Left lung (tissue), 10 donors: ENCODE data around the gene OBSCN. TPM values are rescaled to one million over a fixed set of nuclear protein-coding genes. Genes with fewer than 3 reads are reported as not detected.

ENCODE experiments used
- ATAC-seq: fragments of 200-7000 bp; cut with Tn5 transposase; one replicate; pipeline ENCODE4 v1.9.1; 2020; ENCODE audit warnings: moderate library complexity
- DNase-seq, 4 donors: peaks; one replicate each; pipeline ENCODE4 v3.0.0-alpha.2; 2013 to 2020
- H3K27ac ChIP-seq, 2 donors: fragments of 200-600 bp; sonication (generic) in 1 of 2; one replicate each; pipeline versions ENCODE4 v1.5.0 to v1.8.0; 2020 to 2021
- H3K27me3 ChIP-seq, 2 donors: fragments of 200-600 bp; sonication (generic) in 1 of 2; one replicate each; pipeline versions ENCODE4 v1.5.0 to v1.8.0; 2020 to 2021
- H3K36me3 ChIP-seq, 2 donors: fragments of 200-600 bp; sonication (generic) in 1 of 2; one replicate each; pipeline versions ENCODE4 v1.5.0 to v1.8.0; 2020 to 2021
- H3K4me1 ChIP-seq, 2 donors: fragments of 200-600 bp; one replicate each; pipeline ENCODE4 v1.8.0; 2021
- H3K4me3 ChIP-seq, 2 donors: fragments of 200-600 bp; sonication (generic) in 1 of 2; one replicate each; pipeline versions ENCODE4 v1.5.0 to v1.8.0; 2020 to 2021; ENCODE audit warnings: mild to moderate bottlenecking in 1 of 2
- H3K9me3 ChIP-seq, 2 donors: fragments of 200-600 bp; sonication (generic) in 1 of 2; one replicate each; pipeline versions ENCODE4 v1.5.0 to v1.8.0; 2020 to 2021
- CTCF ChIP-seq, 2 donors: fragments of 200-600 bp; sonication (generic) in 1 of 2; IDR thresholded peaks; one replicate each; pipeline versions ENCODE4 v1.5.0 to v1.8.0; 2021; ENCODE audit warnings: antibody characterized with exemption in 2 of 2
- intact Hi-C, 2 donors: fragments of 100-400 bp; cut with DNase I; formaldehyde crosslinking; loops; one replicate each; pipeline versions ENCODE4 v1.11.2 to v1.14.2; 2022
- polyA plus RNA-seq, 6 donors: library from polyadenylated mRNA; unstranded; fragments of 120-200 nt; gene quantifications; one replicate each; pipeline ENCODE4 v1.2.1, GENCODE V29; 2013; ENCODE audit not compliant: insufficient read length in 6 of 6
- total RNA-seq, 2 donors: library from RNA; stranded (reverse); fragmentation: NEBNext Ultra II Directional; extraction: Animal tissue kit (Norgen Biotek cat#: 25700); gene quantifications; one replicate each; pipeline ENCODE4 v1.2.1, GENCODE V29; 2021
- donor health status: DM: no; HTN: yes; CAD: no.
- donor health status: DM: no; HTN: no; CAD: no.

OBSCN gene
- total and polyA plus RNA-seq, 8 donors, result 20.3 to 69.5 (median 47.5) TPM

GRCh38 chr1:228396770-228397662 lies 189.2 kb downstream of the OBSCN start:
- H3K9me3 ChIP-seq, result no peaks in the 10 kb centered on the region
- H3K27ac ChIP-seq, result no peak overlapping the region
- H3K36me3 ChIP-seq, result peaks cover 0 to 100% of the 10 kb centered on the region in 2 donors
- DNase-seq (peak in 2 of 4 donors; percentile 25 to 53), ATAC-seq (no peak)
- peaks cover 0 to 2% of the 10 kb centered on the region in 2 donors for H3K4me1 ChIP-seq
- H3K4me3 ChIP-seq, result no peak overlapping the region
- intact Hi-C loops, result no loop called here
- H3K27me3 ChIP-seq, result no peaks in the 10 kb centered on the region
- TF ChIP-seq CTCF (IDR thresholded peaks at IDR 0.05), result no peak

- Histone ChIP-seq H3K27me3 (no peaks in the 10 kb centered on the region), H3K36me3 (peaks cover 0 to 98% of the 10 kb centered on the region in 2 donors), H3K4me3 (no peak overlapping the region), H3K27ac (no peak overlapping the region), H3K9me3 (no peaks in the 10 kb centered on the region), H3K4me1 (peaks cover 0 to 7% of the 10 kb centered on the region in 2 donors)
- DNase-seq (peak in 2 of 4 donors; percentile 17 to 25), ATAC-seq (no peak)
- intact Hi-C loops, result no loop called here
- no peak for TF ChIP-seq CTCF (IDR thresholded peaks at IDR 0.05)
Measured at GRCh38 chr1:228397966-228398365, 190.1 kb downstream of the OBSCN start.

DNA sequence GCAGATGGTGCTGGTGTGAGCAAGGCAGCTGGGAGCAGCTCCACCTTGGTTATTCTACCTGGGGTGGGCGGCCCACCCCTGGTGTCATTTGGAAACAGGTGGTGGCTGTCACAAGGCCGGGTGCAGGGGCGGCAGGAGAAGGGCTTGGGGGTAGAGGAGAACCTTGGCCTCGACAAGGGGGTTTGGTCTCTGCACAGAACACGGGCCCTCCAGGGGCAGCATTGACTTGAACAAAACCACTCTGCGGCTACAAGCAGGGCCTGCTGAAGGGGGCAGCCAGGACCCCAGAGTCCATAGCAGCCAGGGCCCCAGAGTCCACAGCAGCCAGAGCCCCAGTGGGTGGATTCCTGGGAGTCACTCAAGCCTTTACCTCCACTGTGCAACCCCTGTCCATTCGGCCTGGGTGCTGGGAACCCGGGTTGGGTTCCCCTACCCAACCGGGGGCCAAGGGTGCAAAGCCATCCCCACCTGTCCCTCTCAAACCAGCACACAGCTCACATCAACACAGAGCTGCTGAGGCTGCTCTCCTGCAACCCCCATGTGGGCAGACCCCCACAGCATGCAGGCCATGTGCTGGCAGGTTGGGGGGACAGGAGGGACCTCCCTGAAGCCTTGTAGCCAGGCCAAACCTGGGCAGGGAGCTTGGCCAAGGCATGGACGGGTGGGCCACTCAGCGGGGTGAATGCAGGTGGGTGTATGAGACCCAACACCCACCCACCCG lies 191.1 kb downstream of the OBSCN start:
- no peak for TF ChIP-seq CTCF (IDR thresholded peaks at IDR 0.05)
- Histone ChIP-seq H3K27me3 (no peaks in the 10 kb centered on the region), H3K36me3 (peaks cover 0 to 96% of the 10 kb centered on the region in 2 donors), H3K9me3 (no peaks in the 10 kb centered on the region), H3K4me1 (peaks cover 0 to 14% of the 10 kb centered on the region in 2 donors), H3K4me3 (no peak overlapping the region), H3K27ac (no peak overlapping the region)
- ATAC-seq (no peak), DNase-seq (peak in 2 of 4 donors; percentile 27 to 61)
- intact Hi-C loops, result no loop called here

DNA sequence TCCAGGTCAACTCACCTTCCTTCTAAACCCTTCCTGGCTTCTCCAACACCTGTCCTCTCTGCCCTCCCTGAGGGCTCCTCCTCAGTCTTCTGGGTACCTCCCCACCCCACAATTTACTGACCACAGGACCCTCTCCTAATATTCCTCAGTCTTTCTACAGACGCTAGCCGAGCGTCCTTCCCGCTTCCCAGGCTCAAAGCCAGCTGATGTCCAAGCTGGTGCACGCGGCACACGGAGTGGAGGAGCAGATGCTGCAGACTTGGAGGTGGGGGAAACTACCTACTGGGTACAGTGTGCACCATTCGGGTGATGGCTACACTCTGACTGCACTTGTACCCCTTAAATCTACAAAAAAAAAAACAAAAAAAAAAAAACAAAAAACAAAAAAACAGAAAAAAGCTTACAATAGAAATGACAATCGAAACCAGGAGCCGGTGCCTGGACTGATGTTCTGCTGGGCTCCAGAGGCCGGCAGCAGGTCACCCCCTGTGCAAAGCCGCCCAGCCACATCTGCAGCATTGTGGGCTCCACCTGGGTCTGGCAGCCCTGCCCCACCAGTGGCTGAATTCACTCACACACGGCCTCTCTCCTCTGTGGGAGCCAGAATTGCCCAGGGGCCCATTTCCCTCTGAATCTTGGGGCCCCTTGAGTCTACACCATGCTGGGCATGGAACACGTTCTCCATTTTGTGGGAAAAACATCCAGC lies 191.8 kb downstream of the OBSCN start:
- H3K9me3 ChIP-seq, result no peaks in the 10 kb centered on the region
- intact Hi-C loops, result no loop called here
- DNase-seq, result peak in 2 of 4 donors; percentile 29 to 54
- no peak overlapping the region for H3K27ac ChIP-seq
- H3K4me1 ChIP-seq, result peaks cover 4 to 22% of the 10 kb centered on the region in 2 donors
- TF ChIP-seq CTCF (IDR thresholded peaks at IDR 0.05), result no peak
- no peak for ATAC-seq
- H3K36me3 ChIP-seq, result peaks cover 0 to 88% of the 10 kb centered on the region in 2 donors
- H3K27me3 ChIP-seq, result no peaks in the 10 kb centered on the region
- H3K4me3 ChIP-seq, result no peak overlapping the region
